ENCODE results near the gene TLR6. TPM values are rescaled to one million over a fixed set of nuclear protein-coding genes. Genes with fewer than 3 reads are reported as not detected.

Gene TLR6
- polyA plus RNA-seq (ENCODE audit: insufficient read length in 4 of 4) = 1 to 10 TPM in 1 of 4 donors, under 1 TPM in 3; 0.69 to 1.8 (median 0.79) TPM

GRCh38 chr4:38856524-38857337 lies at the start of gene TLR6:
TLR6 (minus strand) TSS chr4:38856817; CDS start chr4:38829473, 27,344 bp downstream.
- DNase-seq (ENCODE audit: low read depth in 4 of 4, low spot score in 3 of 4) = peak in 1 of 4 donors; percentile 32

- no peak for DNase-seq (ENCODE audit: low read depth in 4 of 4, low spot score in 3 of 4)
Measured at GRCh38 chr4:38905652-38906385, 49.2 kb upstream of the TLR6 start.

GRCh38 chr4:38904682-38905081 lies 48.1 kb upstream of the TLR6 start:
- no peak for DNase-seq (ENCODE audit: low read depth in 4 of 4, low spot score in 3 of 4)

GRCh38 chr4:38904090-38904666 lies 47.6 kb upstream of the TLR6 start:
- no peak for DNase-seq (ENCODE audit: low read depth in 4 of 4, low spot score in 3 of 4)

- no peak for DNase-seq (ENCODE audit: low read depth in 4 of 4, low spot score in 3 of 4)
Measured at GRCh38 chr4:38902695-38903094, 46.1 kb upstream of the TLR6 start.

GRCh38 chr4:38902221-38902620 lies 45.6 kb upstream of the TLR6 start:
- no peak for DNase-seq (ENCODE audit: low read depth in 4 of 4, low spot score in 3 of 4)

GRCh38 chr4:38898245-38898644 lies 41.6 kb upstream of the TLR6 start:
- DNase-seq (ENCODE audit: low read depth in 4 of 4, low spot score in 3 of 4) = no peak

GRCh38 chr4:38896940-38897339 lies 40.3 kb upstream of the TLR6 start:
- no peak for DNase-seq (ENCODE audit: low read depth in 4 of 4, low spot score in 3 of 4)

- DNase-seq (ENCODE audit: low read depth in 4 of 4, low spot score in 3 of 4) = no peak
Measured at GRCh38 chr4:38894322-38894982, 37.8 kb upstream of the TLR6 start.

GRCh38 chr4:38891051-38891983 lies 34.7 kb upstream of the TLR6 start:
- DNase-seq (ENCODE audit: low read depth in 4 of 4, low spot score in 3 of 4) = no peak

- no peak for DNase-seq (ENCODE audit: low read depth in 4 of 4, low spot score in 3 of 4)
Measured at GRCh38 chr4:38889143-38889542, 32.5 kb upstream of the TLR6 start.

- no peak for DNase-seq (ENCODE audit: low read depth in 4 of 4, low spot score in 3 of 4)
Measured at GRCh38 chr4:38884254-38884653, 27.6 kb upstream of the TLR6 start.

- no peak for DNase-seq (ENCODE audit: low read depth in 4 of 4, low spot score in 3 of 4)
Measured at GRCh38 chr4:38876636-38877035, 20.0 kb upstream of the TLR6 start.

- no peak for DNase-seq (ENCODE audit: low read depth in 4 of 4, low spot score in 3 of 4)
Measured at GRCh38 chr4:38873290-38873944, 16.8 kb upstream of the TLR6 start.

GRCh38 chr4:38872620-38873019 lies 16.0 kb upstream of the TLR6 start:
- DNase-seq (ENCODE audit: low read depth in 4 of 4, low spot score in 3 of 4) = no peak

GRCh38 chr4:38871593-38871992 lies 15.0 kb upstream of the TLR6 start:
- no peak for DNase-seq (ENCODE audit: low read depth in 4 of 4, low spot score in 3 of 4)

GRCh38 chr4:38870098-38870808 lies 13.6 kb upstream of the TLR6 start:
- no peak for DNase-seq (ENCODE audit: low read depth in 4 of 4, low spot score in 3 of 4)

GRCh38 chr4:38869511-38869910 lies 12.9 kb upstream of the TLR6 start:
- DNase-seq (ENCODE audit: low read depth in 4 of 4, low spot score in 3 of 4) = no peak

Measured in left renal pelvis (tissue), 4 donors.